ENCODE data around the gene KCNJ11. TPM values are rescaled to one million over a fixed set of nuclear protein-coding genes. Genes with fewer than 3 reads are reported as not detected.

The KCNJ11 gene
- total RNA-seq (2022; extraction: Qiagen RNA extraction), result 4.4 to 6.1 TPM (median 4.9 TPM) in 5 replicates

GRCh38 chr11:17388609-17389210 is at the start of gene KCNJ11:
Gene KCNJ11, minus strand, starts transcription at chr11:17388659. Its CDS starts 568 bp downstream, at chr11:17388091.

GRCh38 chr11:17351510-17352176 is 36.8 kb downstream of the KCNJ11 start, which contains the start of gene NCR3LG1:
Gene NCR3LG1, plus strand, starts transcription at chr11:17351800. Its CDS starts 170 bp downstream, at chr11:17351970.

Other genes with a start within 250 kb of the KCNJ11 start
- gene PIK3C2A, start 180.7 kb downstream of the KCNJ11 start, total RNA-seq (2022; extraction: Qiagen RNA extraction), result 12.0 to 22.2 TPM (median 14.6 TPM) in 5 replicates
- gene NUCB2, start 111.9 kb downstream of the KCNJ11 start, total RNA-seq (2022; extraction: Qiagen RNA extraction), result 26.4 to 36.7 TPM (median 32.9 TPM) in 5 replicates
- gene NCR3LG1, start 36.9 kb downstream of the KCNJ11 start, total RNA-seq (2022; extraction: Qiagen RNA extraction), result 1.7 to 3.7 TPM (median 2.2 TPM) in 5 replicates
- 6.6 to 10.1 TPM (median 8.7 TPM) in 5 replicates for gene ABCC8, start 88.2 kb upstream of the KCNJ11 start, total RNA-seq (2022; extraction: Qiagen RNA extraction)
- 0.70 to 1.1 TPM (median 0.74 TPM) in 5 replicates for gene USH1C, start 155.8 kb upstream of the KCNJ11 start, total RNA-seq (2022; extraction: Qiagen RNA extraction)
- gene OTOG, start 158.6 kb upstream of the KCNJ11 start, total RNA-seq (2022; extraction: Qiagen RNA extraction), result not detected in 5 replicates

Measured in A549 treated with Hydrocortisone at 1 μM for 4 hours (cell line).